WTC11 (cell line): ENCODE results near the gene SBK1.

Experiments used
- ESRRA ChIP-seq: sonication (generic); formaldehyde crosslinking; IDR thresholded peaks from 2 replicates; pipeline ENCODE4 v1.8.1; 2022; ENCODE audit warnings: mild to moderate bottlenecking, missing genetic modification reagents, borderline replicate concordance
- NR2C2 ChIP-seq: sonication (generic); formaldehyde crosslinking; IDR thresholded peaks from 2 replicates; pipeline ENCODE4 v1.8.0; 2022; ENCODE audit warnings: mild to moderate bottlenecking, missing genetic modification reagents
- SMAD4 ChIP-seq: sonication (generic); formaldehyde crosslinking; IDR thresholded peaks from 2 replicates; pipeline ENCODE4 v1.8.0; 2022; ENCODE audit warnings: mild to moderate bottlenecking, missing genetic modification reagents
- ZNF232 ChIP-seq: sonication (generic); formaldehyde crosslinking; IDR thresholded peaks from 2 replicates; pipeline ENCODE4 v1.8.0; 2022; ENCODE audit warnings: mild to moderate bottlenecking, missing genetic modification reagents
- TF ChIP-seq, protein P1 (sequence below): sonication (generic); formaldehyde crosslinking; IDR thresholded peaks from 2 replicates; pipeline ENCODE4 v1.8.1; 2023; ENCODE audit warnings: mild to moderate bottlenecking, missing genetic modification reagents, moderate library complexity
- TF ChIP-seq, protein P2 (sequence below): fragments of 200-600 bp; IDR thresholded peaks from 2 replicates; pipeline ENCODE4 v1.8.0; 2022; ENCODE audit warnings: antibody characterized with exemption

DNA sequence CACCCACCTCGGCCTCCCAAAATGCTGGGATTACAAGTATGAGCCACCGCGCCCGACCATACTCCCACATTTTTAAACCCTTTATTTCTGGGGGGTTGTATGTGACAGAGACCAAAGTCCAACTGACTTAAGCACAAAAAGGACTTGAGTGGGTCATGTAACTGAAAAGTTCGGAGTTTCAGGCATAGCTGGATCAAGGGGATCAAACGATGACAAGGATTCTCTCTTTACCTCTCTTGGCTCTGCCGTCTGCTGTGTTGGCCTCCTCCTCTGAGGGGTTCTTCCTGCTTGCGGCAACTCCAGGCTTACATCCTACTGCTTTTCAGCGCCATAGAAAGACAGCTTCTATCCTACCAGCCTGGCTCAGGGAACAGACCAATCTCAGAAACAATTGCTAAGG, 9.2 kb upstream of the SBK1 start:
- TF ChIP-seq, protein P1, sequence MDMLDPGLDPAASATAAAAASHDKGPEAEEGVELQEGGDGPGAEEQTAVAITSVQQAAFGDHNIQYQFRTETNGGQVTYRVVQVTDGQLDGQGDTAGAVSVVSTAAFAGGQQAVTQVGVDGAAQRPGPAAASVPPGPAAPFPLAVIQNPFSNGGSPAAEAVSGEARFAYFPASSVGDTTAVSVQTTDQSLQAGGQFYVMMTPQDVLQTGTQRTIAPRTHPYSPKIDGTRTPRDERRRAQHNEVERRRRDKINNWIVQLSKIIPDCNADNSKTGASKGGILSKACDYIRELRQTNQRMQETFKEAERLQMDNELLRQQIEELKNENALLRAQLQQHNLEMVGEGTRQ (CRISPR knock-in tag), result no peak
- TF ChIP-seq SMAD4, result no peak
- no peak for TF ChIP-seq ZNF232
- no peak for TF ChIP-seq ESRRA (CRISPR knock-in tag)
- TF ChIP-seq, protein P2, sequence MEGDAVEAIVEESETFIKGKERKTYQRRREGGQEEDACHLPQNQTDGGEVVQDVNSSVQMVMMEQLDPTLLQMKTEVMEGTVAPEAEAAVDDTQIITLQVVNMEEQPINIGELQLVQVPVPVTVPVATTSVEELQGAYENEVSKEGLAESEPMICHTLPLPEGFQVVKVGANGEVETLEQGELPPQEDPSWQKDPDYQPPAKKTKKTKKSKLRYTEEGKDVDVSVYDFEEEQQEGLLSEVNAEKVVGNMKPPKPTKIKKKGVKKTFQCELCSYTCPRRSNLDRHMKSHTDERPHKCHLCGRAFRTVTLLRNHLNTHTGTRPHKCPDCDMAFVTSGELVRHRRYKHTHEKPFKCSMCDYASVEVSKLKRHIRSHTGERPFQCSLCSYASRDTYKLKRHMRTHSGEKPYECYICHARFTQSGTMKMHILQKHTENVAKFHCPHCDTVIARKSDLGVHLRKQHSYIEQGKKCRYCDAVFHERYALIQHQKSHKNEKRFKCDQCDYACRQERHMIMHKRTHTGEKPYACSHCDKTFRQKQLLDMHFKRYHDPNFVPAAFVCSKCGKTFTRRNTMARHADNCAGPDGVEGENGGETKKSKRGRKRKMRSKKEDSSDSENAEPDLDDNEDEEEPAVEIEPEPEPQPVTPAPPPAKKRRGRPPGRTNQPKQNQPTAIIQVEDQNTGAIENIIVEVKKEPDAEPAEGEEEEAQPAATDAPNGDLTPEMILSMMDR, result no peak
- no peak for TF ChIP-seq NR2C2 (CRISPR knock-in tag)
